Measurements from ENCODE around the gene CAB39L. TPM values are rescaled to one million over a fixed set of nuclear protein-coding genes. Genes with fewer than 3 reads are reported as not detected.

Gene CAB39L
- total and polyA plus RNA-seq, 2 donors (not counting 3 experiments of a cell fraction or from before 2014, with no cell fraction given): 3.1 to 7.2 TPM

GRCh38 chr13:49370371-49370770 is 73.5 kb downstream of the CAB39L start:
- dilution Hi-C loops (cut with MboI; ENCODE audit: extremely low pct_ligation_motif_present, low sequenced_read_pairs): no loop called here
- H3K4me1 ChIP-seq (ENCODE audit: control insufficient read depth, extremely low read depth, insufficient read depth, low read length): peaks cover 2% of the 10 kb centered on the region
- no peak overlapping the region for H3K9ac ChIP-seq (replicated peaks; ENCODE audit: extremely low read depth, insufficient read depth, low read length)
- H3K9me3 ChIP-seq (replicated peaks; ENCODE audit: control insufficient read depth, insufficient read depth, low read length): no peaks in the 10 kb centered on the region
- POLR2A ChIA-PET: no interaction called here
- no peaks in the 10 kb centered on the region for H3K27me3 ChIP-seq (ENCODE audit: control insufficient read depth in 2 of 2, insufficient read depth in 2 of 2, low read length in 2 of 2)
- intact Hi-C loops (cut with micrococcal nuclease): no loop called here
- no peaks in the 10 kb centered on the region for H3K79me2 ChIP-seq (ENCODE audit: control insufficient read depth, insufficient read depth, low read length)
- H3K4me3 ChIP-seq (replicated peaks in 1 of 3; ENCODE audit: insufficient read depth in 1 of 3, low read depth in 1 of 3, low read length in 3 of 3): no peak overlapping the region
- H3K36me3 ChIP-seq (ENCODE audit: control insufficient read depth in 2 of 2, extremely low read depth in 1 of 2, insufficient read depth in 2 of 2, low read length in 2 of 2): no peaks in the 10 kb centered on the region
- H3K27ac ChIP-seq (ENCODE audit: insufficient read depth, low read depth, low read length): no peak overlapping the region
- no TSS peak for BruUV-seq (replicated peaks)
- FAIRE-seq: no peak
- H4K20me1 ChIP-seq (replicated peaks; ENCODE audit: control insufficient read depth, extremely low read depth, insufficient read depth, low read length): no peaks in the 10 kb centered on the region
- CTCF ChIA-PET: no interaction called here
- DNase-seq (ENCODE audit: low read depth, low spot score): no peak
- H2AFZ ChIP-seq (ENCODE audit: low read depth, low read length): no peak overlapping the region
- H3K4me2 ChIP-seq (ENCODE audit: insufficient read depth, low read length): no peak overlapping the region
- no peaks in the 10 kb centered on the region for H3K9me1 ChIP-seq (replicated peaks; ENCODE audit: control insufficient read depth, extremely low read depth, insufficient read depth, low read length)
- TF ChIP-seq EZH2 (IDR thresholded peaks at IDR 0.05; ENCODE audit: borderline replicate concordance, low read depth, low read length, severe bottlenecking): no peak
- no peak for TF ChIP-seq MAX (IDR thresholded peaks at IDR 0.05; ENCODE audit: insufficient read depth, insufficient read length)
- no peak for TF ChIP-seq GATA2 (IDR thresholded peaks at IDR 0.05; ENCODE audit: insufficient read depth, insufficient read length, low read depth, low read length)

- BruUV-seq (replicated peaks): no TSS peak
- FAIRE-seq: no peak
- H4K20me1 ChIP-seq (replicated peaks; ENCODE audit: control insufficient read depth, extremely low read depth, insufficient read depth, low read length): no peaks in the 10 kb centered on the region
- H3K9me1 ChIP-seq (replicated peaks; ENCODE audit: control insufficient read depth, extremely low read depth, insufficient read depth, low read length): no peaks in the 10 kb centered on the region
- no peak overlapping the region for H3K9ac ChIP-seq (replicated peaks; ENCODE audit: extremely low read depth, insufficient read depth, low read length)
- no peaks in the 10 kb centered on the region for H3K27me3 ChIP-seq (ENCODE audit: control insufficient read depth in 2 of 2, insufficient read depth in 2 of 2, low read length in 2 of 2)
- H3K27ac ChIP-seq (ENCODE audit: insufficient read depth, low read depth, low read length): no peak overlapping the region
- H3K79me2 ChIP-seq (ENCODE audit: control insufficient read depth, insufficient read depth, low read length): no peaks in the 10 kb centered on the region
- CTCF ChIA-PET: no interaction called here
- H3K4me2 ChIP-seq (ENCODE audit: insufficient read depth, low read length): no peak overlapping the region
- H3K36me3 ChIP-seq (ENCODE audit: control insufficient read depth in 2 of 2, extremely low read depth in 1 of 2, insufficient read depth in 2 of 2, low read length in 2 of 2): no peaks in the 10 kb centered on the region
- H3K4me3 ChIP-seq (replicated peaks in 1 of 3; ENCODE audit: insufficient read depth in 1 of 3, low read depth in 1 of 3, low read length in 3 of 3): no peak overlapping the region
- H3K4me1 ChIP-seq (ENCODE audit: control insufficient read depth, extremely low read depth, insufficient read depth, low read length): peaks cover 2% of the 10 kb centered on the region
- H3K9me3 ChIP-seq (replicated peaks; ENCODE audit: control insufficient read depth, insufficient read depth, low read length): no peaks in the 10 kb centered on the region
- no peak for DNase-seq (ENCODE audit: low read depth, low spot score)
- no peak for TF ChIP-seq EZH2 (IDR thresholded peaks at IDR 0.05; ENCODE audit: borderline replicate concordance, low read depth, low read length, severe bottlenecking)
- TF ChIP-seq JUN (IDR thresholded peaks at IDR 0.05; ENCODE audit: borderline replicate concordance, insufficient read depth, insufficient read length, low read depth): no peak
- no peak for TF ChIP-seq POLR2AphosphoS5 (IDR thresholded peaks at IDR 0.05; ENCODE audit: insufficient read depth, low read depth, low read length)
- no peak for TF ChIP-seq MYC (IDR thresholded peaks at IDR 0.05; ENCODE audit: low read depth, low read length)
- TF ChIP-seq MAX (IDR thresholded peaks at IDR 0.05; ENCODE audit: insufficient read depth, insufficient read length): no peak
- no peak for TF ChIP-seq CTCF (IDR thresholded peaks at IDR 0.05; ENCODE audit: extremely low read depth in 1 of 2, insufficient read depth in 1 of 2, low read depth in 1 of 2, low read length in 2 of 2)
- TF ChIP-seq GATA2 (IDR thresholded peaks at IDR 0.05; ENCODE audit: insufficient read depth, insufficient read length, low read depth, low read length): no peak
- no peak for TF ChIP-seq FOS (IDR thresholded peaks at IDR 0.05; ENCODE audit: borderline replicate concordance, insufficient read depth, low read length)
- no peak for TF ChIP-seq POLR2A (IDR thresholded peaks at IDR 0.05; ENCODE audit: low read depth, low read length)
- H2AFZ ChIP-seq (ENCODE audit: low read depth, low read length): no peak overlapping the region
- dilution Hi-C loops (cut with MboI; ENCODE audit: extremely low pct_ligation_motif_present, low sequenced_read_pairs): no loop called here
- POLR2A ChIA-PET: no interaction called here
- intact Hi-C loops (cut with micrococcal nuclease): no loop called here
Observed at GRCh38 chr13:49369866-49370265, 74.0 kb downstream of the CAB39L start.

Data from endothelial cell of umbilical vein (primary cell).